Neural progenitor cell (in vitro differentiated cells): ENCODE data around the gene COL8A2.

Experiments
- EZH2 ChIP-seq: fragments of 200-600 bp; sonication (generic); IDR thresholded peaks from 2 replicates; pipeline ENCODE4 v1.6.1; 2017; ENCODE audit warnings: antibody characterized with exemption, mild to moderate bottlenecking, moderate library complexity
- EZH2phosphoT487 ChIP-seq: fragments of 200-600 bp; sonication (generic); IDR thresholded peaks from 2 replicates; pipeline ENCODE4 v1.6.1; 2017; ENCODE audit warnings: antibody characterized with exemption
- TF ChIP-seq, protein P1 (sequence below): fragments of 200-600 bp; sonication (generic); IDR thresholded peaks from 2 replicates; pipeline ENCODE4 v1.5.1; 2017; ENCODE audit warnings: antibody characterized with exemption, mild to moderate bottlenecking

- TF ChIP-seq, protein P1, sequence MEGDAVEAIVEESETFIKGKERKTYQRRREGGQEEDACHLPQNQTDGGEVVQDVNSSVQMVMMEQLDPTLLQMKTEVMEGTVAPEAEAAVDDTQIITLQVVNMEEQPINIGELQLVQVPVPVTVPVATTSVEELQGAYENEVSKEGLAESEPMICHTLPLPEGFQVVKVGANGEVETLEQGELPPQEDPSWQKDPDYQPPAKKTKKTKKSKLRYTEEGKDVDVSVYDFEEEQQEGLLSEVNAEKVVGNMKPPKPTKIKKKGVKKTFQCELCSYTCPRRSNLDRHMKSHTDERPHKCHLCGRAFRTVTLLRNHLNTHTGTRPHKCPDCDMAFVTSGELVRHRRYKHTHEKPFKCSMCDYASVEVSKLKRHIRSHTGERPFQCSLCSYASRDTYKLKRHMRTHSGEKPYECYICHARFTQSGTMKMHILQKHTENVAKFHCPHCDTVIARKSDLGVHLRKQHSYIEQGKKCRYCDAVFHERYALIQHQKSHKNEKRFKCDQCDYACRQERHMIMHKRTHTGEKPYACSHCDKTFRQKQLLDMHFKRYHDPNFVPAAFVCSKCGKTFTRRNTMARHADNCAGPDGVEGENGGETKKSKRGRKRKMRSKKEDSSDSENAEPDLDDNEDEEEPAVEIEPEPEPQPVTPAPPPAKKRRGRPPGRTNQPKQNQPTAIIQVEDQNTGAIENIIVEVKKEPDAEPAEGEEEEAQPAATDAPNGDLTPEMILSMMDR, result no peak
- TF ChIP-seq EZH2 (no peak), EZH2phosphoT487 (no peak)
Measured at GRCh38 chr1:36098650-36099365, 26.2 kb downstream of the COL8A2 start.
